ENCODE measurements around the gene NEURL1. TPM values are rescaled to one million over a fixed set of nuclear protein-coding genes. Genes with fewer than 3 reads are reported as not detected.

NEURL1 gene
- total RNA-seq, 4 donors from 2014 or later: 0.12 to 0.13 TPM; not detected in 2

DNA sequence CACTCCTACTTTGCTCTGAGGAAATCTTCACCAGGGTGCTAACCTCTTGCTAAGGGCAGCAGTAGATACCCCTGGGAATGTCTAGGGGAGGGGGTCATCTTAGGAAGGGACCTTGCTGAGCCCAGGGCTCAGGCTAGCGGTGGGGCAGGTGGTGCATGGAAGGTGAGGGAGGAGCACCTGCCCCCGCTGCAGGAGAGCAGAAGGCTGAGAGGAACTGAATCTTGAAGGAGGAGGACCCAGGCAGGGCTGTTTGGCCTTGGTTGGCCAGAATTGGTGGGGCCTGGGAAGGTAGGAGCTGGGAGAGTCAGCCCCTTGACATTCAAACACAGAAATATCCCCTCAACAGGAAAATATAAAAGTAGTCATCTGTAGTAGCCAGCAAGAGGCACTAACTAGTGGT lies 21.5 kb upstream of the NEURL1 start:
- DNase-seq (ENCODE audit: low spot score) (no peak), ATAC-seq (ENCODE audit: low FRiP score) (no peak)
- TF ChIP-seq, protein P1, sequence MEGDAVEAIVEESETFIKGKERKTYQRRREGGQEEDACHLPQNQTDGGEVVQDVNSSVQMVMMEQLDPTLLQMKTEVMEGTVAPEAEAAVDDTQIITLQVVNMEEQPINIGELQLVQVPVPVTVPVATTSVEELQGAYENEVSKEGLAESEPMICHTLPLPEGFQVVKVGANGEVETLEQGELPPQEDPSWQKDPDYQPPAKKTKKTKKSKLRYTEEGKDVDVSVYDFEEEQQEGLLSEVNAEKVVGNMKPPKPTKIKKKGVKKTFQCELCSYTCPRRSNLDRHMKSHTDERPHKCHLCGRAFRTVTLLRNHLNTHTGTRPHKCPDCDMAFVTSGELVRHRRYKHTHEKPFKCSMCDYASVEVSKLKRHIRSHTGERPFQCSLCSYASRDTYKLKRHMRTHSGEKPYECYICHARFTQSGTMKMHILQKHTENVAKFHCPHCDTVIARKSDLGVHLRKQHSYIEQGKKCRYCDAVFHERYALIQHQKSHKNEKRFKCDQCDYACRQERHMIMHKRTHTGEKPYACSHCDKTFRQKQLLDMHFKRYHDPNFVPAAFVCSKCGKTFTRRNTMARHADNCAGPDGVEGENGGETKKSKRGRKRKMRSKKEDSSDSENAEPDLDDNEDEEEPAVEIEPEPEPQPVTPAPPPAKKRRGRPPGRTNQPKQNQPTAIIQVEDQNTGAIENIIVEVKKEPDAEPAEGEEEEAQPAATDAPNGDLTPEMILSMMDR (IDR thresholded peaks at IDR 0.05): no peak

DNA sequence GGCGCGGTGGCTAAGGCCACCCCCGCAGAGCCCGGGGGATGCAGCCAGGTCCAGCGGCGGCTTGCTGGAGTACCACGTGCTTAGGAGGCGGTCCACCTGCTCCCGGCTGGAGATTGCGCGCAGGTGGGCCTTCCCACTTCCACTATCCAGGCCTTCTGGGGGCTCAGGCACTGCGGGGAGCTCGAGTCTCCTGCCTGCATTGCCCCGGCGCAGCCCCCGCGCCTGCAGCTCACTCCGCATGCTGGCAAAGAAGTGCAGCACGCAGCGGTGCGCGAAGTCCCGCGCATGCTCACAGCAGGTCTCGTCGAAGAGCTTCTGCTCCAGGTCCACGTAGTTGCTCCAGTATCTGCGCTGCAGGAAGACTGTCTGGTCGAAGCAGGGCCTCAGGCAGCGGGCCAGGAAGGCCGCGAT lies 20.2 kb upstream of the NEURL1 start:
- ATAC-seq (ENCODE audit: low FRiP score) (peak; percentile 38), DNase-seq (ENCODE audit: low spot score) (no peak)
- TF ChIP-seq, protein P1 (IDR thresholded peaks at IDR 0.05): no peak

DNA sequence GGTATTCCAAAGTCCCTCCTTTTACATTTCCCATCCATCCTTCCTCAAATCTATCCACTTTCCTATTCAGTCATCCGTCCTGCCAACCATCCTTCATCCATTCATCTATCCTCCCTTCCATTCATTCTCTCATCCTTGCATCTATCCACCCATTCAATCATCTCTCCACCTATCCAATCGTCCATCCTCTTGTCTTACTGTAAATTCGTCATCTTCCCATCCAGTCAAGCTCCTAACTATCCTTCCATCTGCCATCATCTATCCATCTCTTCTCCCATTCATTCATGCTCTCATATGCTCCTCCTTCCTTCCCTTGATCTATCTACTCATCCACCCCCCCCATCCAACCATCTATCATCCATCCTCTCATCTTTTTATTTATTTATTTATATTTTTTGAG lies 19.4 kb upstream of the NEURL1 start:
- ATAC-seq (ENCODE audit: low FRiP score) (no peak), DNase-seq (ENCODE audit: low spot score) (no peak)
- TF ChIP-seq, protein P1 (IDR thresholded peaks at IDR 0.05): no peak

DNA sequence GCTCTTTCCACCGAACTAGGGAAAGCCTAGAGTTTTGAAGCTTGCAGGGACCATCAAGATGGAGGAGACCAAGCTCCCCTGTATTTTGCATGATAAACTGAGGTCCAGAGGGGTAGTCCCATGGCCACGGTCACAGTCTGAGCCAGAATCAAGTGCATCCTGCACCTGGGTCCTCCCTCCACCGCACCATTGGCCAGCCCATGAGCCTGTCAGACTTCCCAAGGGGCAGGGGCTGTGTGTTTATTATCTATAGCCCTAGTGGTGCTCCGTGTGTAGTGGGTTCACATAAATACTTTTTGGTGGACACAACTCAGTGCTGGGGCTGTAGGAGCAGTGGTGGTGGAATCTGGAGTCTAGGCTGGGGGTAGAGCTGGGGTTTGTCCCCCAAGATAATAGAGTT lies 18.1 kb upstream of the NEURL1 start:
- TF ChIP-seq, protein P1 (IDR thresholded peaks at IDR 0.05): no peak
- ATAC-seq (ENCODE audit: low FRiP score) (no peak), DNase-seq (ENCODE audit: low spot score) (no peak)

DNA sequence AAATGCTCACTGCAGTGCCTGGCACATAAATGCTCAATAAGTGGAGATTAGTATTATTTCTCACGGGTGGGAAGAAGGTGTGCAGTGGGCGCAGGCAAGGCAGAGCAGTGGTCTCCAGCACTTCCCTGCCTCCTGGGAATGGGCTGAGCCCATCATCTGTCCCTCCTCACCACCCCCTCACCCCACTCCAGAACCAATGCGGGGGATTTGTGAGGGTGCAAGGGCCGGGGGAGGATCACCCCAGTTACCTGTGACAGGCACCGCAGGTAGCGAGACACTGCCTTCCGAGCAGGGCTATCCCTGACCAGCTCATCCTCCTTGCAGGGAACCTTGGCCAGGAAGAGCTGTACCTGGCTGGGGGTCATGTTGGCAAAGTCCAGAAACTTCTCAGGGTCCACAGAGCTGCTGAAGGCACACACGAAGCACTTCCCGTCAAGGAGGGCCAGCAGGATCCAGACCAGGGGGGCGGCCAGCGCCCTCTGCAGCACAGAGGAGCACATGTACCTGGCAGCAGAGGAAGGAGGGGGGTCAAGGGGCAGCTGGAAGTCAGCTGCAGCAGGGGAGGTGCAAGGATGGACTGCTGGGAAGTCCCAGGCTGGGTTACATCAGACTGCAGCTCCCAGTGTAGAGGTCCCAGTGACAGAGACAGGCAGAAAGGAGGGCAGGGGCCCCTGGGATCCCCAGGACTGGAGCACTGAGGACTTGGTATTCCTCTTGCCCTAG lies 17.3 kb upstream of the NEURL1 start:
- DNase-seq (ENCODE audit: low spot score) (no peak), ATAC-seq (ENCODE audit: low FRiP score) (no peak)
- TF ChIP-seq, protein P1 (IDR thresholded peaks at IDR 0.05): no peak

DNA sequence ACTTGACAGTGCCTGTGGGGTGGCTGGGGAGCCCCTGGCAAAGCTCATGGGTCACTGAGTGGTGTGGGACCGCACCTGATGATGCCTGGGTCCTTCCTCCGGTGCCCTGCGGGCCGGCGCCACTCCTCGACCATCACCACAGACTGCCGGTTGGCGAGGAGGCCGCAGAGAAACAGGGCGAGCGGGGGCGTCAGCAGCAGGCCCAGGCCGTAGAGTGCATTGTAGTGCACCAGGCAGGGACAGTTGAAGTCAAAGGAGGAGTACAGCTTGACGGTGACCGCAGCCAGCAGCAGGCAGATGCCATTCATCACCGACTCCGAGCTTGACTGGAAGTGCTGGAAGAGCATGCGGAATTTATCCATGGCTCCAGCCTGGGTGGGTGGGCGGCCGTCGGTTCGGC lies 14.8 kb upstream of the NEURL1 start:
- ATAC-seq (ENCODE audit: low FRiP score) (no peak), DNase-seq (ENCODE audit: low spot score) (no peak)
- TF ChIP-seq, protein P1 (IDR thresholded peaks at IDR 0.05): no peak

DNA sequence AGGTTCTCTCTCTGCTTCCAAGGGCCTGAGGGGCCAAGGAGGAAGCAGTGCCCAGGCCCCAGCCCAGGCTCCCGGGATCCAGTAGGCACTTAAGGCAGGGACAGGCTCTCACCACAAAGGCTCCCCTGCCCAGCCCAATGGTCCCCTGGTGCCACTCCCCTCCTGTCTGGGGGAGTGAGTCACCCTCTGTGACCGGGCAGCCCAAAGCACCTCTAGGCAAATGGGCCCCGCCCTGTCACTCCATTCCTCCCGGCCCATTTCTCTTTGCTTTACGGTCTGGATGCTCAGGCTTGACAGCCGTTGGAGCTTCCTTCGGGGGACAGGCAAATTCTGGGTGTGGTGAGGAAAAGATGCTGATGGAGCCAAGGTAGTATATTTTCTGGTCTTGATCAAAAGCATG lies 14.4 kb upstream of the NEURL1 start, which contains the start of gene CALHM3:
Gene CALHM3 (minus strand): TSS at position 106 of the 400 bp plus-strand sequence. CDS start 208 bp downstream, outside the sequence.
- ATAC-seq (ENCODE audit: low FRiP score) (no peak), DNase-seq (ENCODE audit: low spot score) (no peak)
- TF ChIP-seq, protein P1 (IDR thresholded peaks at IDR 0.05): no peak

Measured in omental fat pad (tissue), 4 donors.